HFF-Myc (cell line): ENCODE results near the gene ZSCAN10.
"Not testable (repeated sequence)": the region's sequence is repeated elsewhere in the genome, so short reads cannot be mapped to it uniquely, and the experiment has no call there.

Experiments used
- DNase-seq: peaks from one replicate; pipeline ENCODE4 v3.0.0-alpha.2; 2011; ENCODE audit warnings: low read depth; ENCODE audit errors: extremely low read depth
- H3K4me3 ChIP-seq: replicated peaks from 2 replicates; pipeline ENCODE4 v1.5.1; 2011; ENCODE audit warnings: low read depth, mild to moderate bottlenecking, control low read depth, low read length
- TF ChIP-seq, protein P1 (sequence below): IDR thresholded peaks from 2 replicates; pipeline ENCODE4 v1.5.1; 2012; ENCODE audit warnings: mild to moderate bottlenecking, low read depth, low read length, control low read depth; ENCODE audit errors: missing control alignments

The ZSCAN10 gene

DNA sequence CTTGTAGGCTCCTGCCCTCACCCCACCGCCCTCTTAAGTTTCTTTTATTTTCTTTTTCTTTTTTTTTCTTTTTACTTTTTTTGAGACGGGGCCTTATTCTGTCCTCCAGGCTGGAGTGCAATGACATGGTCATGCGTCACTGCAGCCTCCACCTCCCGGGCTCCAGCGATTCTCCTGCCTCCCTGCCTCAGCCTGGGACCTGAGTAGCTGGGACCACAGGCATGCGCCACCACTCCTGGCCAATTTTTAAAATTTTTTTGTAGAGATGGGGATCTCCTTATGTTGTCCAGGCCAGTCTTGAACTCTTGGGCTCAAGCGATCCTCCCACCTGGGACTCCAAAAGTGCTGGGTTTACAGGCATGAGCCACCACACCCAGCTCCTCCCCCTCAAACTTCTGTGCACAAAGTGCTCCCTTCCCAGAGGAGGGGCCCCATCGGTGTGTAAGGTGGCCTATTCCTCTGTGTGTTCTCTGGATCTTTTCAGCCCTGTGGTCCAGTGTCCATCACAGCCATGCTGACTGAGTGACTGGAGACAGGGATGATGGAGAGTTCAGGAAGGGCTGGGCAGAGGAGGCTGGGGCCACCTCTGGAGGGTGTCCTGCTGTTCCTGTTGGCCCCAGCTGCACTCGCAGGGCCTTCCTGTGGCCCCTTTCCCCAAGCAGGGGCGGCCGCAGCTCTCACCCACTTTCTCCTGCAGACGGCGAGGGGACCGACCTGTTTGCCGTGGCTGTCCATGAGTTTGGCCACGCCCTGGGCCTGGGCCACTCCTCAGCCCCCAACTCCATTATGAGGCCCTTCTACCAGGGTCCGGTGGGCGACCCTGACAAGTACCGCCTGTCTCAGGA, 42.5 kb downstream of the ZSCAN10 start:
- TF ChIP-seq, protein P1, sequence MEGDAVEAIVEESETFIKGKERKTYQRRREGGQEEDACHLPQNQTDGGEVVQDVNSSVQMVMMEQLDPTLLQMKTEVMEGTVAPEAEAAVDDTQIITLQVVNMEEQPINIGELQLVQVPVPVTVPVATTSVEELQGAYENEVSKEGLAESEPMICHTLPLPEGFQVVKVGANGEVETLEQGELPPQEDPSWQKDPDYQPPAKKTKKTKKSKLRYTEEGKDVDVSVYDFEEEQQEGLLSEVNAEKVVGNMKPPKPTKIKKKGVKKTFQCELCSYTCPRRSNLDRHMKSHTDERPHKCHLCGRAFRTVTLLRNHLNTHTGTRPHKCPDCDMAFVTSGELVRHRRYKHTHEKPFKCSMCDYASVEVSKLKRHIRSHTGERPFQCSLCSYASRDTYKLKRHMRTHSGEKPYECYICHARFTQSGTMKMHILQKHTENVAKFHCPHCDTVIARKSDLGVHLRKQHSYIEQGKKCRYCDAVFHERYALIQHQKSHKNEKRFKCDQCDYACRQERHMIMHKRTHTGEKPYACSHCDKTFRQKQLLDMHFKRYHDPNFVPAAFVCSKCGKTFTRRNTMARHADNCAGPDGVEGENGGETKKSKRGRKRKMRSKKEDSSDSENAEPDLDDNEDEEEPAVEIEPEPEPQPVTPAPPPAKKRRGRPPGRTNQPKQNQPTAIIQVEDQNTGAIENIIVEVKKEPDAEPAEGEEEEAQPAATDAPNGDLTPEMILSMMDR = no peak
- no peak for DNase-seq
- H3K4me3 ChIP-seq = no peak overlapping the region

DNA sequence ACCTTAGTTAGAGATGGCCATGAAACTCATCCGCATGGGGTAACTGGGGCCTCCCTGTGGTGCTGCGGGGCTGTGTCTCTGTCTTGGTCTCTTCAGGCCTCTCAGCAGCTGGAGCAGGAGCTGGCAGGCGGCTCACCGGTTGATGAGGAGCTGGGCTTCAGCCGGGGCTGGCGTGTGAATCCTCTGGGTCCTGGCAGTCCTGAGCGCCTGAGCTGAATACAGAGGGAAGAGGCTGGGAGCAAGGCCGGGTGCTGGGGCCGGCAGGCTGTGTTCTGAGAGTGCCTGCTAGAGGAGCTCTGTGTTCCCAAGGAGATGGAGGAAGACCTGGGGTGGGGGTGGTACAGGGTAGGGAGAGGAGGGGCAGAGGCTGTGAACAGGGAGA, 43.4 kb downstream of the ZSCAN10 start:
- not testable (repeated sequence) for H3K4me3 ChIP-seq

DNA sequence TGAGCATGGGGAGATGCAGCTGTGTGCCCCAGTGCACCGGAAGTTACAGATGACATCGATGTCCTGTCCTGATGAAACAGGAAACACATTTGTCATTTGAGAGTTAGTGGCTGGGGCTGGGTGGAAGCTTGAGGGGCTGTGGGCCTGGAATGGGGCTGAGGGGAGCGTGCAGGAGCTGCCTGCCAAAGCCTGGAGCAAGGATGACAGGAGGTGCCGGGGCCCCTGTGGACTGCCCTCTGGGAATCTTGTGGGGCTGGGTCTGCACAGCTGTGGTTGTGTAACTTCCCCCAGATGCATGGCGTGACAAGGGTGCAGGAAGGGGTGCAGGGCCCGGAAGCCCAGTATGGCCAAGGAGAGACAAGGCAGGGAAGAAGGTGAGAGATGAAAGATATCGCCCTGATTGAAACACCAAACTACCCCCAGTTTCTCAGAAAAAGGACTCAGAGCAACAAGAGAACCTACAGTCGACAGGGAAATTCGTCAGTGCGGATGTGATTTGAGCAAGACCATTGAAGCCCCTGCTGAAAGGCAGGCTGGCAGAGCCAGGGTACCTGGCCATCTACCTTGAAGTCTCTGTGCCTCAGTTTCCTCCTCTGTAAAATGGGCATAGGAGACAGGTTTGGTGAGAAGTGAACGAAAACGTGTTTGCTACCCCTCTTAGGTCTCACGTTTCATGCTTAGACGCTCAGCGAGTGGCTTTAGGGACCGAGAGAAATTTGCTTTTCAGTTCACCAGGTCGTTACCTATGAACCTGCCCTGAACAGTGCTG, 43.9 kb downstream of the ZSCAN10 start:
- TF ChIP-seq, protein P1 = no peak
- H3K4me3 ChIP-seq = no peak overlapping the region
- no peak for DNase-seq

More for the DNA sequence above, 43.4 kb downstream of the ZSCAN10 start:
- not testable (repeated sequence) for DNase-seq

DNA sequence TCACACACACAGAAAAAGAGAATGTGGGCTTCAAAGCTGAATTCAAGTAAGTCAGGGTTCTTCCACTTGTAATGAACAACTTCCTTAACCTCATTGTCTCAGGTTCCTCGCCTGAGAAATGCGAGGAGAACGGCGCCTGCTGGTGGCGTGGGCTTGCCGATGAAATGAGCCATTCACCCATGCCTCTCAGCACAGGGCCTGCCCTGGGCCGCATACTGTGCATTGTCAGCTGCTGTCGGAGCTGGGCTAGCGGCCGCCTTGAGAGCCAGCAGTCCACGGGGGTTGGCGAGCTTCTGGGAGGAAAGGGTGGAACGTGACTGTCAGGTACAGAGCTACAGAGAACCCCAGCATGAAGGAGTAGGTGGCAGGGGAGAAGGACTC, 45.8 kb downstream of the ZSCAN10 start:
- H3K4me3 ChIP-seq, DNase-seq: not testable (repeated sequence)

DNA sequence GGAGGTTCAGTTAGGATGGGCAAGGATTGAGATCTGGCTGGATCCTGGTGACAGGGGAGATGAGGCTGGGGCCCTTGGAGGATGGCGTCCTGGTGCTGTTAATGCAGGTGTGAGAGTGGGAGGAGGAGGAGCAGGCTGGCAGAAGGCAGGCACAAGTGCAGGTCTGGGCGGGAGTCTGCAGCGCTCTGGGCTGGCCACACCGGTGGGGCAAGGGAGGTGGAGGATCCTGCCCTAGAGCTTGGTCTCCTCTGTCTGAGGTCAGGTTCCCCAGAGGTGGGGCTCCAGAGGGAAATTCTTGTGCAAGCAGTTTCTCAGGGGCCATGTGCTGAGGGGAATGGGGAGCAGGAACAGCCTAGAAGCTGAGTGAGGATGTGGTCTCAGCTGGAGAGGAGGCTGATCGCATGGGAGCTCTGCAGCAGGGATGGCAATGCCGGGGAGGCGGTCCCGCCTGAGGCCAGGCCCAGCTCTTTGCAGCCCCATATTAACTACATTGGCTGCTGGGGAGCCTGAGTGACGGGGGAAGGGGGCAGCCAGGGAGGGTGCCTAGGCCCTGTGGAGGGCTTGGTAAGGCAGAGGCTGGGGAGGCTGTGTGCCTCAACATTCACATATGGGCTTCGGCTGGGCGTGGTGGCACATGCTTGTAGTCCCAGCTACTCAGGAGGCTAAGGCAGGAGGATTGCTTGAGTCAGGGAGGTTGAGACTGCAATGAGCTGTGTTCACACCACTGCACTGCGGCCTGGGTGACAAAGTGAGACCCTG, 46.3 kb downstream of the ZSCAN10 start:
- DNase-seq, H3K4me3 ChIP-seq: not testable (repeated sequence)

DNA sequence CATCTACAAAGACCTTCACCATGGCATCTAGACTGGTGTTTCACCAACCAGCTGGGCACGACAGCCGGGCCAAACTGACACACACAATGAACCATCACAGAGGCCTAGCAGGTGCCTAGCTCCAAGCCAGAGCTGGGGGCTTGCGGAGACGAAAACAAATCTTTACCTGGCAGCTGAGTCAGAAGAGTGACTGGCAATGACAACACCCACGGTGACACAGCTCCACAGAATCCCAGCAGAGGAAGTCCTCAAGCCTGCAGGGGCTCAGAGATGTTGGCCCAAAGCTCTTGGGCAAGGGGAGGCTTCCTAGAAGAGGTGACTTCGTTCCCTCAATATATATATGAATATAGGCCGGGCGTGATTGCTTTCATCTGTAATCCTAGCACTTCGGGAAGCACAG, 47.6 kb downstream of the ZSCAN10 start:
- TF ChIP-seq, protein P1 = no peak
- no peak overlapping the region for H3K4me3 ChIP-seq
- no peak for DNase-seq

DNA sequence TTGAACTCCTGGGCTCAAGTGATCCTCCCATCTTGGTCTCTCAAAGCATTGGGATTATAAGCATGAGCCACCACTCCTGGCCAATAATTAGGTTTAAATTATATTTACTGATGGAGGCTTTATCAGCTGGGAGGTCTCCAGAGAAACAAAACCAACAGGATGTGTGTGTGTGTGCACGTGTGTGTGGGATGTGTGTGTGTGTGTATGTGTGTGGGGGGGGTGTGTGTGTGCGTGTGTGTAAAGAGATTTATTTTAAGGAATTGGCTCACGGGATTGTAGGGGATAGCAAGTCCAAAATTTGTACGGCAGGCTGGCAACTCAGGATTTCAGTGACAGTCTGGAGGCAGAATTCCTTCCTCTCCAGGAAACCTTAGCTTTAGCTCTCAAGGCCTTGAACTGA, 48.1 kb downstream of the ZSCAN10 start:
- TF ChIP-seq, protein P1 = no peak
- DNase-seq = no peak
- no peak overlapping the region for H3K4me3 ChIP-seq

DNA sequence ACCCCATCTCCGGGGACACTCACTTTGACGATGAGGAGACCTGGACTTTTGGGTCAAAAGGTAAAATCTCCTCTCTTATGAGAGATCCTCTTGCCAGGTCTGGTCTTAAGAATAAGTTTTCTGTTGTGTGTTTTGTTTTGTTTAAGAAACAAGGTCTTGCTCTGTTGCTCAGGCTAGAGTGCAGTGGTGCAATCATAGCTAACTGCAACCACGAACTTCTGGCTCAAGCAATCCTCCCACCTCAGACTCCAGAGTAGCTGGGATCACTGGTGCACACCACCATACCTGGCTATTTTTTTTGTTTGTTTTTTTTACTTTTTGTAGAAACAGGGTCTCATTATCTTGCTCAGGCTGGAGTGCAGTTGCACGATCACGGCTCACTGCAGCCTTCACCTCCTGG, 48.6 kb downstream of the ZSCAN10 start:
- TF ChIP-seq, protein P1 = no peak
- no peak for DNase-seq

More for the DNA sequence above, 48.6 kb downstream of the ZSCAN10 start:
- no peak overlapping the region for H3K4me3 ChIP-seq
